ENCODE data around the gene ARHGAP9.
"Not testable (repeated sequence)": the region's sequence is repeated elsewhere in the genome, so short reads cannot be mapped to it uniquely, and the experiment has no call there.

The ARHGAP9 gene

DNA sequence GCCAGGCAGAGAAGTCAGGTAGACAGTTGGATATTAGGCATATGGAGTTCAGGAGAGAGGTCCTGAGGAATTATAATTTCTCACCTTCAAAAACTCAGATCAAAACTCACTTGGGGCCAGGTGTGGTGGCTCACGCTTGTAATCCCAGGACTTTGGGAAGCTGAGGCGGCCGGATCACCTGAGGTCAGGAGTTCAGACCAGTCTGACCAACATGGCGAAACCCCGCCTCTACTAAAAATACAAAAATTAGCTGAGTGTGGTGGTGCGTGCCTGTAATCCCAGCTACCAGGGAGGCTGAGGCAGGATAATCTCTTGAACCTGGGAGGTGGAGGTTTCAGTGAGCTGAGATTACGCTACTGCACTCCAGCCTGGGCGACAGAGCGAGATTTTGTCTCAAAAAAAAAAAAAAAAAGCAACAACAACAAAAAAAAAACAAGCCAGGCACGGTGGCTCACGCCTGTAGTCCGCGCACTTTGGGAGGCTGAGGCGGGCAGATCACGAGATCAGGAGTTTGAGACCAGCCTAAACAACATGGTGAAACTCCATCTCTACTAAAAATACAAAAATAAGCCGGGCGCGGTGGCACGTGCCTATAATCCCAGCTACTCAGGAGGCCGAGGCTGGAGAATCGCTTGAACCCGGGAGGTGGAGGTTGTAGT lies 22.8 kb upstream of the ARHGAP9 start:
- H3K4me3 ChIP-seq (ENCODE audit: low read depth, low read length); DNase-seq (ENCODE audit: low read depth): not testable (repeated sequence)

DNA sequence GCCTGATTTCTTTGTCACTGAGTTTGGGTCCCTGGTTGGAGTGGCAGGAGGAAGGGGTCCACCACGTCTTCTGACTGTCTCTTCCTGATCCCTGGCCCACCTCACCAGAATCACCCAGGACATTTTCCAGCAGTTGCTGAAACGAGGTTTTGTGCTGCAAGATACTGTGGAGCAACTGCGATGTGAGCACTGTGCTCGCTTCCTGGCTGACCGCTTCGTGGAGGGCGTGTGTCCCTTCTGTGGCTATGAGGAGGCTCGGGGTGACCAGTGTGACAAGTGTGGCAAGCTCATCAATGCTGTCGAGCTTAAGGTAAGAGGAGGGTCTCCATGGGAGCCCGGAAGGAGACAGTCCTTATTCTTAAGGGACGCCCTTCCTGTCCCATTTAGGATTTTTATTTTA lies 20.5 kb upstream of the ARHGAP9 start:
- no peak overlapping the region for H3K4me3 ChIP-seq (ENCODE audit: low read depth, low read length)
- TF ChIP-seq, protein P1, sequence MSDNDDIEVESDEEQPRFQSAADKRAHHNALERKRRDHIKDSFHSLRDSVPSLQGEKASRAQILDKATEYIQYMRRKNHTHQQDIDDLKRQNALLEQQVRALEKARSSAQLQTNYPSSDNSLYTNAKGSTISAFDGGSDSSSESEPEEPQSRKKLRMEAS (IDR thresholded peaks at IDR 0.05; ENCODE audit: low read depth, low read length): no peak
- TF ChIP-seq MYC (IDR thresholded peaks at IDR 0.05; ENCODE audit: low read depth, low read length) (no peak), POLR2A (IDR thresholded peaks at IDR 0.05; ENCODE audit: extremely low read depth, insufficient read length) (no peak)
- TF ChIP-seq, protein P2, sequence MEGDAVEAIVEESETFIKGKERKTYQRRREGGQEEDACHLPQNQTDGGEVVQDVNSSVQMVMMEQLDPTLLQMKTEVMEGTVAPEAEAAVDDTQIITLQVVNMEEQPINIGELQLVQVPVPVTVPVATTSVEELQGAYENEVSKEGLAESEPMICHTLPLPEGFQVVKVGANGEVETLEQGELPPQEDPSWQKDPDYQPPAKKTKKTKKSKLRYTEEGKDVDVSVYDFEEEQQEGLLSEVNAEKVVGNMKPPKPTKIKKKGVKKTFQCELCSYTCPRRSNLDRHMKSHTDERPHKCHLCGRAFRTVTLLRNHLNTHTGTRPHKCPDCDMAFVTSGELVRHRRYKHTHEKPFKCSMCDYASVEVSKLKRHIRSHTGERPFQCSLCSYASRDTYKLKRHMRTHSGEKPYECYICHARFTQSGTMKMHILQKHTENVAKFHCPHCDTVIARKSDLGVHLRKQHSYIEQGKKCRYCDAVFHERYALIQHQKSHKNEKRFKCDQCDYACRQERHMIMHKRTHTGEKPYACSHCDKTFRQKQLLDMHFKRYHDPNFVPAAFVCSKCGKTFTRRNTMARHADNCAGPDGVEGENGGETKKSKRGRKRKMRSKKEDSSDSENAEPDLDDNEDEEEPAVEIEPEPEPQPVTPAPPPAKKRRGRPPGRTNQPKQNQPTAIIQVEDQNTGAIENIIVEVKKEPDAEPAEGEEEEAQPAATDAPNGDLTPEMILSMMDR (IDR thresholded peaks at IDR 0.05; ENCODE audit: low read depth, low read length): no peak
- DNase-seq (ENCODE audit: low read depth): no peak

DNA sequence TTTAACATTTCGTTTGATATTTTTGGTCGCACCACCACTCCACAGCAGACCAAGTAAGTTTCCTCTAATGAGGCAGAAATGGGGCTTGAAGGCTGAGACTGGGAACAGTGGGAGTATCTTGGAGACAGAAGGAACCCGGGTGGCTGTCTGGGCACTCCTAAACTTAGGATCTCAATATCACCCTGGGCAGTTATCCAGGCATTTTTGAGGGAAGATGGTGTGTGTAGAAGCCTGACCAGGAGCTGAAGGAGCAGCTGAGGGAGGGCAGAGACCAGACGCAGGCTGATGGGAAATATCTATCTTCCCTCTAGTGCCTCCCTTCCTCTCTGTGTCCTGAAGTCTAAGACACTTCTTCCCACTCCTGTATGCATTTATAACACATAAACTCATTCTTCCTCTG lies 18.9 kb upstream of the ARHGAP9 start:
- DNase-seq (ENCODE audit: low read depth): no peak
- H3K4me3 ChIP-seq (ENCODE audit: low read depth, low read length): no peak overlapping the region
- TF ChIP-seq MYC (IDR thresholded peaks at IDR 0.05; ENCODE audit: low read depth, low read length) (no peak), POLR2A (IDR thresholded peaks at IDR 0.05; ENCODE audit: extremely low read depth, insufficient read length) (no peak)
- TF ChIP-seq, protein P1 (IDR thresholded peaks at IDR 0.05; ENCODE audit: low read depth, low read length): no peak
- TF ChIP-seq, protein P2 (IDR thresholded peaks at IDR 0.05; ENCODE audit: low read depth, low read length): no peak

DNA sequence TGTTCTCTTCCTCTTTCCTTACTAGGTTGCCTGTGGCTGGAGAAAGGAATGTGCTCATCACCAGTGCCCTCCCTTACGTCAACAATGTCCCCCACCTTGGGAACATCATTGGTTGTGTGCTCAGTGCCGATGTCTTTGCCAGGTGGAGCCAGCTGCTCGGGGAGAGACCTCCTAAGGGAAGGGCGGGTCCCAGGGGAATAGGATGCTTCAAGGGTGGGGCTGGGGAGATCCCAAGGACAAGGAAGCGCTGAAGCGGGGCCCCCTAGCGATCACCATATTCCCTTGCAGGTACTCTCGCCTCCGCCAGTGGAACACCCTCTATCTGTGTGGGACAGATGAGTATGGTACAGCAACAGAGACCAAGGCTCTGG lies 18.5 kb upstream of the ARHGAP9 start:
- H3K4me3 ChIP-seq (ENCODE audit: low read depth, low read length): no peak overlapping the region
- DNase-seq (ENCODE audit: low read depth): no peak
- TF ChIP-seq, protein P1 (IDR thresholded peaks at IDR 0.05; ENCODE audit: low read depth, low read length): no peak
- TF ChIP-seq MYC (IDR thresholded peaks at IDR 0.05; ENCODE audit: low read depth, low read length): no peak
- no peak for TF ChIP-seq POLR2A (IDR thresholded peaks at IDR 0.05; ENCODE audit: extremely low read depth, insufficient read length)
- TF ChIP-seq, protein P2 (IDR thresholded peaks at IDR 0.05; ENCODE audit: low read depth, low read length): no peak

DNA sequence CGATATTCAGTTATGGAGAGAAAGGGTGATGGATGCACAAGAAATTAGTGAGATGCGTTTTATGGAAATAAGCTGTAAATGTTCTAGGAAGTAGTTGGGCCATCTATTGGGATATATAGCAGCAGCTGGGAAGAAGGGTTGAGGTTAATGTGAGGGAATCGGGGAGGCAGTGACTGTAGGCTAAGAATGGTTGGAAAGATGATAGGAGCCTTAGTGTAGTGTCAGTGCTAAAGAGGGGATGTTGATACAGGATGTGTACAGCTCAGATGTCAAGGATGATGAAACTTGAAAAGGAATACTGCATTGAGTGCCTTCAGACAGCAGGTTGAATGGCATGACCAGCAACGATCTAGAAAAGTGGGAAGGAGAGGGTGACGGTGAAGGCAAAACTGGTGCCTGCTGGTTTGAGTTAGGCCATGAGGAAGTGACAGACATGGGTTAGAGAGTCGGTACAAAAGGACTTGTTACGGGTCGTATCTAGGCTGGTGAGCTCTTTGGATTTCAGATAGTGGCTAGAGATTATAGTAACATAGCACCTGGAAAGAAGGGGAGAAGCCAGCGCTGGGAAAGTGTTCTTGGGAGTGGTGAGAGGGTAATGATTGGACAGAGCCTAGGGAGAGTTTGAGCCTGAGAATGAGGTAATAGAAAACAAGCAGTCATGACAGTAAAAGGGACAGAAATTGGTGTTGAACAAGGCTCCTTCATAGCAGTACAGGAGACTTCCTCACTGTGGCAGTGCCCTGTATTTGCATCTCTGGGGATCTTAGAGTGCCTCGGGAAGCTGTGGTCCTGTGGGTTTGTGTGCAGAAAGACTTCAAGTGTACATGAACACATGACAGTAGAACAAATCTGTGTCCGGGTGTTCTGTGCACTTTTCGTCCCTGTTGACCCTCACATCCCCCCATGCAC lies 17.8 kb upstream of the ARHGAP9 start:
- H3K4me3 ChIP-seq (ENCODE audit: low read depth, low read length): no peak overlapping the region
- TF ChIP-seq, protein P1 (IDR thresholded peaks at IDR 0.05; ENCODE audit: low read depth, low read length): no peak
- TF ChIP-seq MYC (IDR thresholded peaks at IDR 0.05; ENCODE audit: low read depth, low read length) (no peak), POLR2A (IDR thresholded peaks at IDR 0.05; ENCODE audit: extremely low read depth, insufficient read length) (no peak)
- TF ChIP-seq, protein P2 (IDR thresholded peaks at IDR 0.05; ENCODE audit: low read depth, low read length): no peak
- no peak for DNase-seq (ENCODE audit: low read depth)

DNA sequence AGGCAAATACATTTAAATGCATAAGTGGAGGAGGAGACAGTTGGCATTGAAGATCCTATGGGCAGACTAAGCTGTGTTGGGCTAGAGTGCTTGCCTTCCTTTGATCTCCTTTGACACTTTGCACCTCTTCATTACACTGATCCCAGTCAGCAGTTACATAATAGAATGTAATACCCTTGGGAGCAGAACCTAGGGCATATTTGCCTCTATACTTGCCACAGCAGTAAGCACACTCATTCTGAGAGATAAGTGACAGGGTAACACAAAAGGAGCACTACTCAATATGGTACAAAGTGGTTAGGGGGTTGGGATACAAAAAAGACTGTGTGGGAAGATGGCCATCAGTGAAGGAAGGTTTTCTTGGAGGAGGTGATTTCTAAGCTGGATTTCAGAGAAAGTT lies 17.2 kb upstream of the ARHGAP9 start:
- H3K4me3 ChIP-seq (ENCODE audit: low read depth, low read length): no peak overlapping the region
- TF ChIP-seq, protein P1 (IDR thresholded peaks at IDR 0.05; ENCODE audit: low read depth, low read length): no peak
- no peak for TF ChIP-seq MYC (IDR thresholded peaks at IDR 0.05; ENCODE audit: low read depth, low read length)
- no peak for TF ChIP-seq POLR2A (IDR thresholded peaks at IDR 0.05; ENCODE audit: extremely low read depth, insufficient read length)
- TF ChIP-seq, protein P2 (IDR thresholded peaks at IDR 0.05; ENCODE audit: low read depth, low read length): no peak
- DNase-seq (ENCODE audit: low read depth): peak; percentile 28

DNA sequence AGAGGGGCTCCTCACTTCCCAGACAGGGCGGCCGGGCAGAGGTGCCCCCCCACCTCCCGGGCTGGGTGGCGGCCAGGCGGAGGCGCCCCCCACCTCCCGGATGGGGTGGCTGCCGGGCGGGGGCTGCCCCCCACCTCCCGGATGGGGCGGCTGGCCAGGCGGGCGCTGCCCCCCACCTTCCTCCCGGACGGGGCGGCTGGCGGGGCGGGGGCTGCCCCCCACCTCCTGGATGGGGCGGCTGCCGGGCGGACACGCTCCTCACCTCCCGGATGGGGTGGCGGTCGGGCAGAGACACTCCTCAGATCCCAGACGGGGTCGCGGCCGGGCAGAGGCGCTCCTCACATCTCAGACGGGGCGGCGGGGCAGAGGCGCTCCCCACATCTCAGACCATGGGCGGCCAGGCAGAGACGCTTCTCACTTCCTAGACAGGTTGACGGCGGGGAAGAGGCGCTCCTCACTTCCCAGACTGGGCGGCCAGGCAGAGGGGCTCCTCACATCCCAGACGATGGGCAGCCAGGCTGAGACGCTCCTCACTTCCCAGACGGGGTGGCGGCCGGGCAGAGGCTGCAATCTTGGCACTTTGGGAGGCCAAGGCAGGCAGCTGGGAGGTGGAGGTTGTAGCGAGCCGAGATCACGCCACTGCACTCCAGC lies 15.5 kb upstream of the ARHGAP9 start:
- not testable (repeated sequence) for DNase-seq (ENCODE audit: low read depth); H3K4me3 ChIP-seq (ENCODE audit: low read depth, low read length)
